GM18526 (cell line): ENCODE data around the gene KREMEN1.

Experiments used
- POLR2A ChIP-seq: IDR thresholded peaks from 3 replicates; pipeline ENCODE4 v1.6.1; 2011; ENCODE audit not compliant: insufficient read length; ENCODE audit errors: extremely low read depth

The KREMEN1 gene

GRCh38 chr22:29065468-29066190 is 7.2 kb upstream of the KREMEN1 start:
- no peak for TF ChIP-seq POLR2A

GRCh38 chr22:29069463-29069862 is 3.4 kb upstream of the KREMEN1 start:
- no peak for TF ChIP-seq POLR2A

- no peak for TF ChIP-seq POLR2A
Measured at GRCh38 chr22:29070490-29070889, 2.3 kb upstream of the KREMEN1 start.

- no peak for TF ChIP-seq POLR2A
Measured at GRCh38 chr22:29071261-29072045, 1.4 kb upstream of the KREMEN1 start.

- no peak for TF ChIP-seq POLR2A
Measured at GRCh38 chr22:29072193-29072978, 449 bp upstream of the KREMEN1 start.

- TF ChIP-seq POLR2A: no peak
Measured at GRCh38 chr22:29073618-29074275, 912 bp downstream of the KREMEN1 start.

- no peak for TF ChIP-seq POLR2A
Measured at GRCh38 chr22:29074276-29074772, 1.5 kb downstream of the KREMEN1 start.

- TF ChIP-seq POLR2A: no peak
Measured at GRCh38 chr22:29078036-29078868, 5.4 kb downstream of the KREMEN1 start.

- no peak for TF ChIP-seq POLR2A
Measured at GRCh38 chr22:29078869-29079207, 6.0 kb downstream of the KREMEN1 start.

GRCh38 chr22:29079218-29079901 is 6.5 kb downstream of the KREMEN1 start:
- TF ChIP-seq POLR2A: no peak

GRCh38 chr22:29080106-29080975 is 7.5 kb downstream of the KREMEN1 start:
- TF ChIP-seq POLR2A: no peak

- no peak for TF ChIP-seq POLR2A
Measured at GRCh38 chr22:29081517-29082236, 8.8 kb downstream of the KREMEN1 start.
